ENCODE results near the gene PCDHB10. TPM values are rescaled to one million over a fixed set of nuclear protein-coding genes. Genes with fewer than 3 reads are reported as not detected.
"Not testable (repeated sequence)": the region's sequence is repeated elsewhere in the genome, so short reads cannot be mapped to it uniquely, and the experiment has no call there.

The PCDHB10 gene
- total RNA-seq, 2 donors from 2014 or later = 0.17 to 1.1 TPM

GRCh38 chr5:141196363-141196762, 4.2 kb downstream of the PCDHB10 start:
- Histone ChIP-seq H3K27me3 (no peaks in the 10 kb centered on the region), H3K9me3 (peaks cover 5% of the 10 kb centered on the region), H3K4me3 (no peak overlapping the region), H3K4me1 (no peaks in the 10 kb centered on the region), H3K27ac (no peak overlapping the region), H3K36me3 (no peaks in the 10 kb centered on the region), H3K9ac (ENCODE audit: low read depth in 2 of 2, low read length in 2 of 2) (no peak overlapping the region)
- intact Hi-C loops (cut with DNase I) = no loop called here
- DNase-seq = no peak
- TF ChIP-seq, protein P1, sequence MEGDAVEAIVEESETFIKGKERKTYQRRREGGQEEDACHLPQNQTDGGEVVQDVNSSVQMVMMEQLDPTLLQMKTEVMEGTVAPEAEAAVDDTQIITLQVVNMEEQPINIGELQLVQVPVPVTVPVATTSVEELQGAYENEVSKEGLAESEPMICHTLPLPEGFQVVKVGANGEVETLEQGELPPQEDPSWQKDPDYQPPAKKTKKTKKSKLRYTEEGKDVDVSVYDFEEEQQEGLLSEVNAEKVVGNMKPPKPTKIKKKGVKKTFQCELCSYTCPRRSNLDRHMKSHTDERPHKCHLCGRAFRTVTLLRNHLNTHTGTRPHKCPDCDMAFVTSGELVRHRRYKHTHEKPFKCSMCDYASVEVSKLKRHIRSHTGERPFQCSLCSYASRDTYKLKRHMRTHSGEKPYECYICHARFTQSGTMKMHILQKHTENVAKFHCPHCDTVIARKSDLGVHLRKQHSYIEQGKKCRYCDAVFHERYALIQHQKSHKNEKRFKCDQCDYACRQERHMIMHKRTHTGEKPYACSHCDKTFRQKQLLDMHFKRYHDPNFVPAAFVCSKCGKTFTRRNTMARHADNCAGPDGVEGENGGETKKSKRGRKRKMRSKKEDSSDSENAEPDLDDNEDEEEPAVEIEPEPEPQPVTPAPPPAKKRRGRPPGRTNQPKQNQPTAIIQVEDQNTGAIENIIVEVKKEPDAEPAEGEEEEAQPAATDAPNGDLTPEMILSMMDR (IDR thresholded peaks at IDR 0.05) = no peak

- H3K27ac ChIP-seq = no peak within 1 kb of the TSS
- TF ChIP-seq, protein P1 (IDR thresholded peaks at IDR 0.05) = no peak
- DNase-seq = no peak
- H3K9ac ChIP-seq (ENCODE audit: low read depth in 2 of 2, low read length in 2 of 2) = no peak within 1 kb of the TSS
- peaks cover 5% of the 10 kb centered on the region for H3K9me3 ChIP-seq
- no peaks in the 10 kb centered on the region for H3K36me3 ChIP-seq
- H3K27me3 ChIP-seq = no peaks in the 10 kb centered on the region
- no peaks in the 10 kb centered on the region for H3K4me1 ChIP-seq
- no peak within 1 kb of the TSS for H3K4me3 ChIP-seq
- intact Hi-C loops (cut with DNase I) = no loop called here
Measured at GRCh38 chr5:141199359-141200235, 7.4 kb downstream of the PCDHB10 start, which contains the start of gene PCDHB11. Gene PCDHB11 (plus strand): TSS chr5:141199627. CDS start chr5:141199775, 148 bp downstream.

GRCh38 chr5:141201126-141201525, 9.0 kb downstream of the PCDHB10 start:
- intact Hi-C loops (cut with DNase I); DNase-seq; H3K27me3 ChIP-seq; H3K9me3 ChIP-seq; H3K4me3 ChIP-seq; H3K27ac ChIP-seq; H3K36me3 ChIP-seq; H3K4me1 ChIP-seq; H3K9ac ChIP-seq (ENCODE audit: low read depth in 2 of 2, low read length in 2 of 2): not testable (repeated sequence)

DNA sequence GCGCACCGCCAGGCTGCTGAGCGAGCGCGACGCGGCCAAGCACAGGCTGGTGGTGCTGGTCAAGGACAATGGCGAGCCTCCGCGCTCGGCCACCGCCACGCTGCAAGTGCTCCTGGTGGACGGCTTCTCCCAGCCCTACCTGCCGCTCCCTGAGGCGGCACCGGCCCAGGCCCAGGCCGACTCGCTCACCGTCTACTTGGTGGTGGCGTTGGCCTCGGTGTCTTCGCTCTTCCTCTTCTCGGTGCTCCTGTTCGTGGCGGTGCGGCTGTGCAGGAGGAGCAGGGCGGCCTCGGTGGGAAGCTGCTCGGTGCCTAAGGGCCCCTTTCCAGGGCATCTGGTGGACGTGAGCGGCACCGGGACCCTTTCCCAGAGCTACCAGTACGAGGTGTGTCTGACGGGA, 9.5 kb downstream of the PCDHB10 start:
- H3K9ac ChIP-seq (ENCODE audit: low read depth in 2 of 2, low read length in 2 of 2); H3K9me3 ChIP-seq; H3K27me3 ChIP-seq; H3K4me3 ChIP-seq; DNase-seq; H3K27ac ChIP-seq; H3K36me3 ChIP-seq; intact Hi-C loops (cut with DNase I); H3K4me1 ChIP-seq: not testable (repeated sequence)

DNA sequence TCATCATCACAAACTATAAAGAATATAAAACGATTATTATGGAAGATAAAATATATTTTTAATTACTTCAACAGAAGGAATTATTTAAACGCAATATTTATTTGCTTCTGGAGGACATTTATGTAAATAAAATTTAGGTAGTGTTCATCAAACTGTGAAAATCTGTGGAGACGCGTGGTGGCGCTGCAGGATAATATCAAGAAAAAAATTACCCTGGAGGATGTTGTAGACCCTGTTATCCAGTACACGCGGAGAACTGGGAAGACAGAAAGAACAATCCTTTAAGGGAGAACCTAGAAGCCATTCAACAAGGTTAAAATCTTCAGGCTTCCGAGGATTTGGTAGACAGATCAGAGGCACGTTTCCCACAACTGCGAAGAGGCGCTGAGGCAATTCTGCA, 16.3 kb downstream of the PCDHB10 start, which contains the start of gene PCDHB12:
Gene PCDHB12, plus strand, starts transcription at position 242 of the 400 bp plus-strand sequence. CDS start 189 bp downstream, outside the sequence.
- Histone ChIP-seq H3K27me3 (no peaks in the 10 kb centered on the region), H3K9ac (ENCODE audit: low read depth in 2 of 2, low read length in 2 of 2) (no peak within 1 kb of the TSS), H3K27ac (no peak within 1 kb of the TSS), H3K4me3 (no peak within 1 kb of the TSS), H3K4me1 (no peaks in the 10 kb centered on the region), H3K9me3 (no peaks in the 10 kb centered on the region), H3K36me3 (no peaks in the 10 kb centered on the region)
- no peak for DNase-seq
- intact Hi-C loops (cut with DNase I) = no loop called here
- TF ChIP-seq, protein P1 (IDR thresholded peaks at IDR 0.05) = no peak

- H3K9ac ChIP-seq (ENCODE audit: low read depth in 2 of 2, low read length in 2 of 2); H3K36me3 ChIP-seq; intact Hi-C loops (cut with DNase I); DNase-seq; H3K27ac ChIP-seq; H3K4me1 ChIP-seq; H3K27me3 ChIP-seq; H3K4me3 ChIP-seq; H3K9me3 ChIP-seq: not testable (repeated sequence)
Measured at GRCh38 chr5:141210281-141210680, 18.1 kb downstream of the PCDHB10 start.

DNA sequence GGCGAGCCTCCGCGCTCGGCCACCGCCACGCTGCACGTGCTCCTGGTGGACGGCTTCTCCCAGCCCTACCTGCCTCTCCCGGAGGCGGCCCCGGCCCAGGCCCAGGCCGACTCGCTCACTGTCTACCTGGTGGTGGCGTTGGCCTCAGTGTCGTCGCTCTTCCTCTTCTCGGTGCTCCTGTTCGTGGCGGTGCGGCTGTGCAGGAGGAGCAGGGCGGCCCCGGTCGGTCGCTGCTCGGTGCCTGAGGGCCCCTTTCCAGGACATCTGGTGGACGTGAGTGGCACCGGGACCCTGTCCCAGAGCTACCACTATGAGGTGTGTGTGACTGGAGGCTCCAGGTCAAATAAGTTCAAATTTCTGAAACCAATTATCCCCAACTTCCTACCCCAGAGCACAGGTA, 18.7 kb downstream of the PCDHB10 start:
- H3K9ac ChIP-seq (ENCODE audit: low read depth in 2 of 2, low read length in 2 of 2); DNase-seq; H3K36me3 ChIP-seq; H3K4me3 ChIP-seq; intact Hi-C loops (cut with DNase I); H3K4me1 ChIP-seq; H3K9me3 ChIP-seq; H3K27ac ChIP-seq; H3K27me3 ChIP-seq: not testable (repeated sequence)

GRCh38 chr5:141213656-141214339, 21.6 kb downstream of the PCDHB10 start, which contains the start of gene PCDHB13:
Gene PCDHB13 (plus strand): TSS chr5:141213919. CDS start chr5:141214124, 205 bp downstream.
- peak; percentile 32 for DNase-seq
- H3K4me1 ChIP-seq; H3K9me3 ChIP-seq; H3K4me3 ChIP-seq; H3K27ac ChIP-seq; H3K9ac ChIP-seq (ENCODE audit: low read depth in 2 of 2, low read length in 2 of 2); H3K27me3 ChIP-seq; H3K36me3 ChIP-seq; intact Hi-C loops (cut with DNase I): not testable (repeated sequence)

GRCh38 chr5:141214583-141214982, 22.4 kb downstream of the PCDHB10 start:
- intact Hi-C loops (cut with DNase I); H3K9me3 ChIP-seq; H3K27me3 ChIP-seq; DNase-seq; H3K4me3 ChIP-seq; H3K36me3 ChIP-seq; H3K4me1 ChIP-seq; H3K27ac ChIP-seq; H3K9ac ChIP-seq (ENCODE audit: low read depth in 2 of 2, low read length in 2 of 2): not testable (repeated sequence)

DNA sequence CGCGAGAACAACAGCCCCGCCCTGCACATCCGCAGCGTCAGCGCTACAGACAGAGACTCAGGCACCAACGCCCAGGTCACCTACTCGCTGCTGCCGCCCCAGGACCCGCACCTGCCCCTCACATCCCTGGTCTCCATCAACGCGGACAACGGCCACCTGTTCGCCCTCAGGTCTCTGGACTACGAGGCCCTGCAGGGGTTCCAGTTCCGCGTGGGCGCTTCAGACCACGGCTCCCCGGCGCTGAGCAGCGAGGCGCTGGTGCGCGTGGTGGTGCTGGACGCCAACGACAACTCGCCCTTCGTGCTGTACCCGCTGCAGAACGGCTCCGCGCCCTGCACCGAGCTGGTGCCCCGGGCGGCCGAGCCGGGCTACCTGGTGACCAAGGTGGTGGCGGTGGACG, 23.4 kb downstream of the PCDHB10 start:
- H3K36me3 ChIP-seq; H3K9ac ChIP-seq (ENCODE audit: low read depth in 2 of 2, low read length in 2 of 2); H3K4me1 ChIP-seq; H3K9me3 ChIP-seq; H3K4me3 ChIP-seq; H3K27ac ChIP-seq; intact Hi-C loops (cut with DNase I); DNase-seq; H3K27me3 ChIP-seq: not testable (repeated sequence)
